Duodenal mucosa (tissue), 2 donors: ENCODE measurements around the gene GLP2R.
"Not testable (repeated sequence)": the region's sequence is repeated elsewhere in the genome, so short reads cannot be mapped to it uniquely, and the experiment has no call there.

Experiments
- H3K27ac ChIP-seq: one replicate; pipeline ENCODE4 v1.7.0; 2013; ENCODE audit warnings: low read depth, low read length
- H3K27me3 ChIP-seq, 2 donors: one replicate each; pipeline ENCODE4 v1.7.0; 2013; ENCODE audit warnings: low read length in 2 of 2, control low read depth in 1 of 2; ENCODE audit not compliant: insufficient read depth in 2 of 2, control insufficient read depth in 1 of 2
- H3K36me3 ChIP-seq, 2 donors: one replicate each; pipeline ENCODE4 v1.7.0; 2013; ENCODE audit warnings: low read length in 2 of 2, control low read depth in 1 of 2; ENCODE audit not compliant: insufficient read depth in 2 of 2, control insufficient read depth in 1 of 2
- H3K4me1 ChIP-seq, 2 donors: one replicate each; pipeline ENCODE4 v1.7.0; 2013; ENCODE audit warnings: low read length in 2 of 2, control low read depth in 1 of 2; ENCODE audit not compliant: insufficient read depth in 2 of 2, control insufficient read depth in 1 of 2
- H3K4me3 ChIP-seq, 2 donors: one replicate each; pipeline ENCODE4 v1.7.0; 2013; ENCODE audit warnings: low read length in 2 of 2, low read depth in 1 of 2
- H3K9ac ChIP-seq, 2 donors: one replicate each; pipeline ENCODE4 v1.7.0; 2013; ENCODE audit warnings: low read length in 2 of 2, low read depth in 1 of 2
- H3K9me3 ChIP-seq, 2 donors: one replicate each; pipeline ENCODE4 v1.7.0; 2013; ENCODE audit warnings: low read length in 2 of 2, control low read depth in 1 of 2; ENCODE audit not compliant: control insufficient read depth in 1 of 2

GLP2R gene

GRCh38 chr17:9825641-9826150 is at the start of gene GLP2R:
Gene GLP2R, plus strand, starts transcription at chr17:9825924. Its CDS starts 140 bp downstream, at chr17:9826064.
- no peaks in the 10 kb centered on the region for H3K9me3 ChIP-seq
- no peaks in the 10 kb centered on the region for H3K36me3 ChIP-seq
- no peak within 1 kb of the TSS for H3K27ac ChIP-seq
- H3K9ac ChIP-seq: no peak within 1 kb of the TSS
- H3K4me3 ChIP-seq: peak within 1 kb of the TSS; percentile 24 to 43
- no peaks in the 10 kb centered on the region for H3K4me1 ChIP-seq
- H3K27me3 ChIP-seq: no peaks in the 10 kb centered on the region

GRCh38 chr17:9776911-9777310 is 48.8 kb upstream of the GLP2R start:
- H3K27ac ChIP-seq: no peak overlapping the region
- H3K36me3 ChIP-seq: no peaks in the 10 kb centered on the region
- no peak overlapping the region for H3K4me3 ChIP-seq
- H3K27me3 ChIP-seq: no peaks in the 10 kb centered on the region
- no peaks in the 10 kb centered on the region for H3K9me3 ChIP-seq
- H3K9ac ChIP-seq: no peak overlapping the region
- no peaks in the 10 kb centered on the region for H3K4me1 ChIP-seq

- H3K4me1 ChIP-seq: no peaks in the 10 kb centered on the region
- no peaks in the 10 kb centered on the region for H3K36me3 ChIP-seq
- no peak overlapping the region for H3K27ac ChIP-seq
- H3K9me3 ChIP-seq: no peaks in the 10 kb centered on the region
- H3K27me3 ChIP-seq: peaks cover 0 to 3% of the 10 kb centered on the region in 2 donors
- no peak overlapping the region for H3K4me3 ChIP-seq
- no peak overlapping the region for H3K9ac ChIP-seq
Observed at GRCh38 chr17:9780552-9780951, 45.2 kb upstream of the GLP2R start.

- H3K27me3 ChIP-seq: peaks cover 0 to 3% of the 10 kb centered on the region in 2 donors
- H3K9ac ChIP-seq: no peak overlapping the region
- H3K9me3 ChIP-seq: no peaks in the 10 kb centered on the region
- H3K4me1 ChIP-seq: no peaks in the 10 kb centered on the region
- no peak overlapping the region for H3K4me3 ChIP-seq
- no peaks in the 10 kb centered on the region for H3K36me3 ChIP-seq
- H3K27ac ChIP-seq: no peak overlapping the region
Observed at GRCh38 chr17:9783050-9783449, 42.7 kb upstream of the GLP2R start.

GRCh38 chr17:9783465-9783864 is 42.3 kb upstream of the GLP2R start:
- not testable (repeated sequence) for H3K27me3 ChIP-seq, H3K36me3 ChIP-seq, H3K4me3 ChIP-seq, H3K9ac ChIP-seq, H3K9me3 ChIP-seq, H3K4me1 ChIP-seq, H3K27ac ChIP-seq

- Histone ChIP-seq H3K4me3 (no peak overlapping the region), H3K36me3 (no peaks in the 10 kb centered on the region), H3K27ac (no peak overlapping the region), H3K4me1 (no peaks in the 10 kb centered on the region), H3K27me3 (peaks cover 0 to 3% of the 10 kb centered on the region in 2 donors), H3K9me3 (no peaks in the 10 kb centered on the region), H3K9ac (no peak overlapping the region)
Observed at GRCh38 chr17:9784544-9784943, 41.2 kb upstream of the GLP2R start.

GRCh38 chr17:9788601-9789000 is 37.1 kb upstream of the GLP2R start:
- Histone ChIP-seq H3K36me3 (no peaks in the 10 kb centered on the region), H3K27ac (no peak overlapping the region), H3K9me3 (no peaks in the 10 kb centered on the region), H3K4me3 (no peak overlapping the region), H3K4me1 (no peaks in the 10 kb centered on the region), H3K27me3 (no peaks in the 10 kb centered on the region), H3K9ac (no peak overlapping the region)

- H3K27ac ChIP-seq: no peak overlapping the region
- H3K36me3 ChIP-seq: no peaks in the 10 kb centered on the region
- no peaks in the 10 kb centered on the region for H3K4me1 ChIP-seq
- no peak overlapping the region for H3K9ac ChIP-seq
- no peaks in the 10 kb centered on the region for H3K27me3 ChIP-seq
- H3K4me3 ChIP-seq: no peak overlapping the region
- H3K9me3 ChIP-seq: no peaks in the 10 kb centered on the region
Observed at GRCh38 chr17:9790316-9790715, 35.4 kb upstream of the GLP2R start.

- Histone ChIP-seq H3K4me3 (no peak within 1 kb of the TSS), H3K9ac (no peak within 1 kb of the TSS), H3K27me3 (no peaks in the 10 kb centered on the region), H3K4me1 (no peaks in the 10 kb centered on the region), H3K9me3 (no peaks in the 10 kb centered on the region), H3K27ac (no peak within 1 kb of the TSS), H3K36me3 (no peaks in the 10 kb centered on the region)
Observed at GRCh38 chr17:9790889-9791876, 34.5 kb upstream of the GLP2R start, which contains the start of gene DHRS7C. Gene DHRS7C, minus strand, starts transcription at chr17:9791592. Its CDS starts 308 bp downstream, at chr17:9791284.

GRCh38 chr17:9792181-9792840 is 33.4 kb upstream of the GLP2R start:
- H3K9me3 ChIP-seq: no peaks in the 10 kb centered on the region
- H3K27ac ChIP-seq: no peak overlapping the region
- H3K9ac ChIP-seq: no peak overlapping the region
- no peaks in the 10 kb centered on the region for H3K27me3 ChIP-seq
- H3K36me3 ChIP-seq: no peaks in the 10 kb centered on the region
- no peak overlapping the region for H3K4me3 ChIP-seq
- H3K4me1 ChIP-seq: no peaks in the 10 kb centered on the region
